ENCODE measurements around the gene CCDC27.

The CCDC27 gene

GRCh38 chr1:3752400-3752945, at the start of gene CCDC27:
CCDC27 (plus strand) TSS chr1:3752450; CDS start chr1:3752482, 32 bp downstream.
- no peak for DNase-seq

- DNase-seq: no peak
These were observed 49.7 kb upstream of the CCDC27 start for GRCh38 chr1:3702528-3702927.

GRCh38 chr1:3702990-3703728, 49.1 kb upstream of the CCDC27 start:
- no peak for DNase-seq

- no peak for DNase-seq
These were observed 48.4 kb upstream of the CCDC27 start for GRCh38 chr1:3703786-3704371.

- no peak for DNase-seq
These were observed 46.8 kb upstream of the CCDC27 start for GRCh38 chr1:3705341-3705950.

GRCh38 chr1:3706651-3707297, 45.5 kb upstream of the CCDC27 start:
- DNase-seq: no peak

GRCh38 chr1:3707298-3707938, 44.8 kb upstream of the CCDC27 start:
- DNase-seq: no peak

- DNase-seq: no peak
These were observed 44.3 kb upstream of the CCDC27 start for GRCh38 chr1:3707939-3708328.

GRCh38 chr1:3708791-3709190, 43.5 kb upstream of the CCDC27 start:
- no peak for DNase-seq

- DNase-seq: no peak
These were observed 42.0 kb upstream of the CCDC27 start for GRCh38 chr1:3710251-3710650.

- no peak for DNase-seq
These were observed 40.9 kb upstream of the CCDC27 start for GRCh38 chr1:3711381-3711779.

- no peak for DNase-seq
These were observed 40.3 kb upstream of the CCDC27 start for GRCh38 chr1:3711780-3712451.

- DNase-seq: no peak
These were observed 39.4 kb upstream of the CCDC27 start for GRCh38 chr1:3712573-3713535.

- DNase-seq: no peak
These were observed 38.4 kb upstream of the CCDC27 start for GRCh38 chr1:3713840-3714239.

- DNase-seq: no peak
These were observed 37.9 kb upstream of the CCDC27 start for GRCh38 chr1:3714284-3714741.

GRCh38 chr1:3714814-3715213, 37.4 kb upstream of the CCDC27 start:
- DNase-seq: no peak

- no peak for DNase-seq
These were observed 35.9 kb upstream of the CCDC27 start for GRCh38 chr1:3716351-3716750.

GRCh38 chr1:3717041-3717714, 35.1 kb upstream of the CCDC27 start:
- no peak for DNase-seq

- DNase-seq: no peak
These were observed 34.3 kb upstream of the CCDC27 start for GRCh38 chr1:3717715-3718601.

Measured in SW 1271 (cell line).